Gastrocnemius medialis (tissue), 4 donors: ENCODE data around the gene FBXL7. TPM values are rescaled to one million over a fixed set of nuclear protein-coding genes. Genes with fewer than 3 reads are reported as not detected.

Experiments
- ATAC-seq, 2 donors: fragments of 150-250 bp; one replicate each; pipeline ENCODE4 v1.9.1; 2016
- DNase-seq, 2 donors: peaks; one replicate each; pipeline ENCODE4 v3.0.0-alpha.2; 2019
- H3K27ac ChIP-seq, 4 donors: fragments of 200-600 bp; sonication (generic); 1 replicate in 1 of 4; 2 replicates in 3 of 4; pipeline ENCODE4 v1.5.1; 2016 to 2018; ENCODE audit warnings: mild to moderate bottlenecking in 2 of 4, moderate library complexity in 1 of 4
- H3K27me3 ChIP-seq, 3 donors: fragments of 200-600 bp; sonication (generic) in 2 of 3; 1 replicate in 1 of 3; 2 replicates in 2 of 3; pipeline versions ENCODE4 v1.5.1 to v1.6.0; 2016 to 2019; ENCODE audit warnings: mild to moderate bottlenecking in 1 of 3, moderate library complexity in 1 of 3
- H3K36me3 ChIP-seq, 2 donors: fragments of 200-600 bp; sonication (generic) in 1 of 2; one replicate each; pipeline ENCODE4 v1.5.1; 2017 to 2018
- H3K4me1 ChIP-seq, 2 donors: fragments of 200-600 bp; sonication (generic) in 1 of 2; one replicate each; pipeline ENCODE4 v1.5.1; 2016 to 2017; ENCODE audit warnings: mild to moderate bottlenecking in 2 of 2
- H3K4me3 ChIP-seq, 4 donors: fragments of 200-600 bp; sonication (generic) in 3 of 4; 1 replicate in 1 of 4; 2 replicates in 3 of 4; pipeline ENCODE4 v1.5.1; 2016 to 2019; ENCODE audit warnings: mild to moderate bottlenecking in 2 of 4
- H3K9me3 ChIP-seq, 3 donors: fragments of 200-600 bp; sonication (generic) in 2 of 3; 1 replicate in 1 of 3; 2 replicates in 2 of 3; pipeline ENCODE4 v1.5.1; 2016 to 2019
- CTCF ChIP-seq, 5 experiments: fragments of 450-650 bp in 3 of 5; fragments of 200-600 bp in 2 of 5; sonication (generic) in 2 of 5; IDR thresholded peaks in 4 of 5; conservative IDR thresholded peaks in 1 of 5; 1 replicate in 4 of 5; 2 replicates in 1 of 5; pipeline ENCODE4 v1.5.1; 2016 to 2019; ENCODE audit warnings: antibody characterized with exemption in 5 of 5, mild to moderate bottlenecking in 3 of 5, moderate library complexity in 3 of 5
- POLR2A ChIP-seq, 2 donors: fragments of 450-650 bp; IDR thresholded peaks; one replicate each; pipeline ENCODE4 v1.6.1; 2017; ENCODE audit warnings: antibody characterized with exemption in 2 of 2, mild to moderate bottlenecking in 2 of 2, moderate library complexity in 2 of 2
- in situ Hi-C, 4 donors: fragments of 200-750 bp; cut with MboI; loops; one replicate each; pipeline versions ENCODE4 v1.15.0 to v1.8.0; 2017; ENCODE audit warnings: low sequenced_read_pairs in 4 of 4
- intact Hi-C: fragments of 100-400 bp; cut with DNase I; formaldehyde crosslinking; loops from one replicate; pipeline ENCODE4 v1.15.1; 2023; ENCODE audit warnings: low total_unique reads
- total RNA-seq, 4 donors: library from RNA; depleted of rRNA; stranded (reverse); fragments of >200 nt; gene quantifications; one replicate each; pipeline versions ENCODE4 v1.1.0 to v1.2.3, GENCODE V29; 2016

Gene FBXL7
- total RNA-seq, 4 donors from 2014 or later, result 2.4 to 4.9 (median 3.1) TPM

DNA sequence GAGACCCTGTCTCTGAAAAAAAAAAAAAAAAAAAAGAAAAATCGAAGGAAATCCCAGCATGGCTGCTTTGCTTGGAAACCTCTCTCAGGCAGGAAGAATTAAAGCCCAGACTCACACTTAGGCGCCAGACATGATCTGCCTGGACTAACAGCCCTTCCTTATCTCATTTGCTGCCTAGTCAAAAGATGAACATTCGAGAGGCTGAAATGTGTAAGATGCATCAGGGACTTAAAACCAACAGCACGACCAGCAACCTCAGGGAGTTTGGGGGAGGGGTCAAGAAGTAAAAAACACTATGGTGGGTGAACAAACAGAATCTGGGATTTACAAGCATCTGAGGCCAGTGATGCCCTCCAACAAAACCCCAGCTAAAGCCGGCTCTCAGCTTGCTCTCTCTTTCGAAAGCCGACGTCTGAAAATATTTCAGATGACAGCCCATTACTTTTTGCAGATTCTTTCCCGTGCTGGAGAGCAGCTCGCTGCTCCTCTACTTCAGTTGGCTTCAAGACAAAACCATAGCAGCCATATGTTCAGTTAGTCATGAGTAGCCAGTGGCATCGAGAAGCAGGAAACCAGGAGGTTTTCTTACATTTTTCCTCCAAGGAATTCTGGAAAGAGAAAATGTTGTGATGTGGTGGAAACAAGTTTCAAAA lies 429.8 kb downstream of the FBXL7 start:
- H3K4me1 ChIP-seq, result no peaks in the 10 kb centered on the region
- ATAC-seq (no peak), DNase-seq (no peak)
- intact Hi-C loops (no loop called here), in situ Hi-C loops (no loop called here)
- H3K9me3 ChIP-seq, result no peaks in the 10 kb centered on the region
- H3K4me3 ChIP-seq, result no peak overlapping the region
- no peak for TF ChIP-seq CTCF (IDR thresholded peaks at IDR 0.05 in 4 of 5, conservative IDR thresholded peaks at IDR 0.05 in 1 of 5)
- no peak for TF ChIP-seq POLR2A (IDR thresholded peaks at IDR 0.05)
- H3K27me3 ChIP-seq, result no peaks in the 10 kb centered on the region
- no peaks in the 10 kb centered on the region for H3K36me3 ChIP-seq
- no peak overlapping the region for H3K27ac ChIP-seq

GRCh38 chr5:15932066-15932465 lies 432.1 kb downstream of the FBXL7 start:
- Histone ChIP-seq H3K4me3 (no peak overlapping the region), H3K36me3 (peaks cover 0 to 5% of the 10 kb centered on the region in 2 donors), H3K9me3 (no peaks in the 10 kb centered on the region), H3K27me3 (no peaks in the 10 kb centered on the region), H3K4me1 (no peaks in the 10 kb centered on the region), H3K27ac (no peak overlapping the region)
- intact Hi-C loops (no loop called here), in situ Hi-C loops (no loop called here)
- no peak for TF ChIP-seq CTCF (IDR thresholded peaks at IDR 0.05 in 4 of 5, conservative IDR thresholded peaks at IDR 0.05 in 1 of 5)
- TF ChIP-seq POLR2A (IDR thresholded peaks at IDR 0.05), result no peak
- DNase-seq (no peak), ATAC-seq (no peak)

DNA sequence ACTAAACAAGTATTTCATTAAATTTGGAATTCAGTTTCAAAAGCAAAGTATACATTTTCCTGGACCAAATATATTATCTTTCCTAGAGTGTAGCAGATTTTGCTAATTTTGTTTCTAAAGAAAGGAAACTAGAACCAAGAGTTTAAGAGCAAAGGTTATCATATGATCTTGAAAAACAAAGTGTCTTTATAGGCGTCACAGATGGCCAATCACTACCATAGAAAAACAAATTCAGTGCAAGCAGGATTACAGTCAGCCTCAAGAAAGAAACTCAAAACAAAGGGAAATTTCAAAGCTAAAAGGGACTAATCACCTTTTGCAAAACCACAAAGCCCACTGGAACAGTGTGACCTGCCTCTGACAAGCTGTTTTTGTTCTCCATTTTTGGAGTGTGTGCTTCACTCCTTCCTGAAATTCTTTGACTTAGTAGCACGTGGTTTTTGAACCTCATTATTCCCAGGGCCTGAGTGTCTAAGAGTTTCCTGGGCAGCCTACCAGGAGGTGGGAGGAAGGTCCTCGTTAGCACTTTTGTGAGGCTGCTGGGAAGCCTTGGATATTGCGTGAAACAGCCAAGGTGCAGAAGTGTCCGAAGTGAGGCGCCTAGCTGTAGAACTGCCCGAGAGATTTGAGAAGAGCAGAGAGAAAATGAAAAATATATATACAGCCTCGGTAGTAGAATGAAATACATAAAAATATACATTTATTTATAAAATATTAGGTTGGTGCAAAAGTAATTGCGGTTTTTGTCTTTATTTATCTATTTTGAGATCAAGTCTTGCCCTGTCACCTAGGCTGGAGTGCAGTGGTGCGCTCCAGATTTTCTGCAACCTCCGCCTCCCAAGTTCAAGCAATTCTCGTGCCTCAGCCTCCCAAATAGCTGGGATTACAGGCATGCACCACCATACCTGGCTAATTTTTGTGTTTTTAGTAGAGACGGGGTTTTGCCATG lies 433.6 kb downstream of the FBXL7 start:
- H3K27ac ChIP-seq, result no peak overlapping the region
- H3K9me3 ChIP-seq, result no peaks in the 10 kb centered on the region
- no peaks in the 10 kb centered on the region for H3K4me1 ChIP-seq
- no peak for TF ChIP-seq POLR2A (IDR thresholded peaks at IDR 0.05)
- no peak for TF ChIP-seq CTCF (IDR thresholded peaks at IDR 0.05 in 4 of 5, conservative IDR thresholded peaks at IDR 0.05 in 1 of 5)
- DNase-seq, result no peak
- no peak overlapping the region for H3K4me3 ChIP-seq
- peaks cover 0 to 5% of the 10 kb centered on the region in 2 donors for H3K36me3 ChIP-seq
- in situ Hi-C loops, result no loop called here
- intact Hi-C loops, result no loop called here
- H3K27me3 ChIP-seq, result no peaks in the 10 kb centered on the region
- no peak for ATAC-seq

DNA sequence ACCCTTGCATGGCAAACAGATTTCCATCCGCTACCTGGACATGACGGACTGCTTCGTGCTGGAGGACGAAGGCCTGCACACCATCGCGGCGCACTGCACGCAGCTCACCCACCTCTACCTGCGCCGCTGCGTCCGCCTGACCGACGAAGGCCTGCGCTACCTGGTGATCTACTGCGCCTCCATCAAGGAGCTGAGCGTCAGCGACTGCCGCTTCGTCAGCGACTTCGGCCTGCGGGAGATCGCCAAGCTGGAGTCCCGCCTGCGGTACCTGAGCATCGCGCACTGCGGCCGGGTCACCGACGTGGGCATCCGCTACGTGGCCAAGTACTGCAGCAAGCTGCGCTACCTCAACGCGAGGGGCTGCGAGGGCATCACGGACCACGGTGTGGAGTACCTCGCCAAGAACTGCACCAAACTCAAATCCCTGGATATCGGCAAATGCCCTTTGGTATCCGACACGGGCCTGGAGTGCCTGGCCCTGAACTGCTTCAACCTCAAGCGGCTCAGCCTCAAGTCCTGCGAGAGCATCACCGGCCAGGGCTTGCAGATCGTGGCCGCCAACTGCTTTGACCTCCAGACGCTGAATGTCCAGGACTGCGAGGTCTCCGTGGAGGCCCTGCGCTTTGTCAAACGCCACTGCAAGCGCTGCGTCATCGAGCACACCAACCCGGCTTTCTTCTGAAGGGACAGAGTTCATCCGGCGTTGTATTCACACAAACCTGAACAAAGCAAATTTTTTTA lies 436.7 kb downstream of the FBXL7 start:
- no peak for ATAC-seq
- no peaks in the 10 kb centered on the region for H3K27me3 ChIP-seq
- in situ Hi-C loops, result no loop called here
- TF ChIP-seq POLR2A (IDR thresholded peaks at IDR 0.05), result no peak
- H3K36me3 ChIP-seq, result peaks cover 0 to 5% of the 10 kb centered on the region in 2 donors
- H3K27ac ChIP-seq, result no peak overlapping the region
- no peaks in the 10 kb centered on the region for H3K9me3 ChIP-seq
- H3K4me1 ChIP-seq, result no peaks in the 10 kb centered on the region
- intact Hi-C loops, result no loop called here
- no peak overlapping the region for H3K4me3 ChIP-seq
- DNase-seq, result no peak

GRCh38 chr5:15937708-15938107 lies 437.7 kb downstream of the FBXL7 start:
- Histone ChIP-seq H3K27me3 (no peaks in the 10 kb centered on the region), H3K4me3 (no peak overlapping the region), H3K4me1 (no peaks in the 10 kb centered on the region), H3K9me3 (no peaks in the 10 kb centered on the region), H3K36me3 (peaks cover 0 to 5% of the 10 kb centered on the region in 2 donors), H3K27ac (no peak overlapping the region)
- intact Hi-C loops, result no loop called here
- DNase-seq, result no peak
- in situ Hi-C loops, result no loop called here
- no peak for ATAC-seq
- TF ChIP-seq POLR2A (IDR thresholded peaks at IDR 0.05) (no peak), CTCF (IDR thresholded peaks at IDR 0.05 in 4 of 5, conservative IDR thresholded peaks at IDR 0.05 in 1 of 5) (no peak)
